Stimulated activated CD8-positive, alpha-beta memory T cell treated with anti-CD3 and anti-CD28 coated beads, Interleukin-7, amount 100 ng/mL, for 1 hour (primary cell): ENCODE data around the gene CAMKMT.
A peak's percentile ranks its signal among the peaks of the same experiment; 100 is the strongest.
"Not testable (repeated sequence)": the region's sequence is repeated elsewhere in the genome, so short reads cannot be mapped to it uniquely, and the experiment has no call there.

ENCODE experiments used
- DNase-seq, 2 donors: peaks; one replicate each; pipeline ENCODE4 v3.0.0-alpha.2; 2020; ENCODE audit warnings: low read depth in 2 of 2

CAMKMT gene

DNA sequence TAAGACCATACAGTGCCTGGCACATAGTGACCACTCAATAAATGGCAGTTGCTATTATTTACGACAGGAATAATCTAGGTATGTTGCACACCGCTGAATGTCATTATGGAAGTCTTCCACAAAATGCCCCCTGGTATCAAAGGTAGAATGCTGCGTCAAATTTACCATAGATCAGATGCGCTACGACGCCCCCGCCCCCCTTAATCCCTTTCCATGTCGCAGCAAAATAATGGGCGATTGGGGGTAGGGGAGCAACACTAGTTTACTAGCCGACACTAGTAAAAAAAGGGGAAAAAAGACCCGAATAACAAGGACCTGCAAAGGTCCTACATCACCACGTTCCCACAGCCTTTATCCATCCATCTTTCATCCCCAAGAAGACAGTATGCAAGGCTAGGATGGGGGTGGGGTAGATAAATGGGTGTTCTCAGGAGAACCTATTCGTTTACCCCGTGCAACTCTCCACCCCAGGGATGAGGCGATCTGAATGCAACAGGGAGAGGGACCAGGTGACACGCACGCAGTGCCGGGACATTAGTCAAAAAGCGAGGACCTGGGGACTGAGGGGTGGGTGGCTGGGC, 908 bp upstream of the CAMKMT start:
- DNase-seq, result no peak

DNA sequence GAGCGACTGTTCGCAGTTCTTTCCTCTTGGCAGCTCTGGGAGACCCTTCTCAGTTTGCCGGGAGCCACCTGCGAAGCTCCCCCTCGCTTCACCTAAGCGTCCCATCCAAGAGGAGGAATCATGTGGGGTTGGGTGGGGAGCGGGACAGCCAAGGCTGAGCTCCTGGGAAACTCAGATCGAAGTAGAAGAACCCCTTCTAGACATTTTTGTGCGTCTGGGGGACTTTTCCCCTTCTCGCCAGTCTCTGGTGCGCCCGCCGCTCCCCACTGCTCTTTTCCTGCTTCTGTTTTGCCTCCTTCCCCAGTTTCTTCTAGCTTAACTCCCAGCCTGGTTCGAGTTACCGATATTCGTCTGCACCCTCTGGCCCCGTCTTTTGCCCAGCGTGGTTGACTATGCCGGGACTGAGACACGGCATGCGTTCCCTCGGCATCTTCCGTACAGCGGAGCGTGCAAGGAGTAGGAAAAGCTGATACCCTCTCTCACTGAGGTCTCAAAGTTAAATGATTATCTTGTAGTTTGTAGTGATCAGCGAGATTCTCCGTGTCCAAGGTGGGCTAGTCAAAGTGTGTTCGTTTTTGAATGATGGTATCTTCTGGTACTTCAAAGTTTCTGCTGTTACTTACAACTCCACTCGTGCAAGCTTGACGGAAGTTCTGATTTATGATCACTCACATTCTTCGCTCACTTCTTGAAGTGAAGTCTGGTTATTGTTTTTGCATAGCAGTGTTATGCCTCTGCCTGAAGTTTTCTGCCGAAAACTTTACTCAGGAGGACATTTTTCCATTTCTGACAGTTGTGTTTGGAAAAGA, 664 bp downstream of the CAMKMT start:
- no peak for DNase-seq

DNA sequence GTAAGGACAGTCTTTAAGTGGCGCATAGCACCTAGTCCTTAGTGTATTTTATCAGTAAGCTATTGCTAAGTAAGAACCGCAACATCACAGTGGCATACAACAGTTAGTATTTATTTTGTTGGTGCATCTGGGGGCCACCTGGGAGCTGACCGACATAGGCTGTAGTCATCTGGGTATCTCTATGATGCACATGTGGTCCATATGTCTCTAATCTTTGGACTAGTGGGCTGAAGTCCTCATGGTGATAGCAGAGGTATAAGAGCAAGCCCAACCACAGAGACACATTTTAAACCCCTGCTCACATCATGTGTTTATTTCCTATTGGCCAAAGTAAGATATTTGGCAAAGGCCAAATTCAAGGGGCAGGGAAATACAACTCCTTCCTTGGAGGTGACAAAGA, 2.9 kb downstream of the CAMKMT start:
- no peak for DNase-seq

DNA sequence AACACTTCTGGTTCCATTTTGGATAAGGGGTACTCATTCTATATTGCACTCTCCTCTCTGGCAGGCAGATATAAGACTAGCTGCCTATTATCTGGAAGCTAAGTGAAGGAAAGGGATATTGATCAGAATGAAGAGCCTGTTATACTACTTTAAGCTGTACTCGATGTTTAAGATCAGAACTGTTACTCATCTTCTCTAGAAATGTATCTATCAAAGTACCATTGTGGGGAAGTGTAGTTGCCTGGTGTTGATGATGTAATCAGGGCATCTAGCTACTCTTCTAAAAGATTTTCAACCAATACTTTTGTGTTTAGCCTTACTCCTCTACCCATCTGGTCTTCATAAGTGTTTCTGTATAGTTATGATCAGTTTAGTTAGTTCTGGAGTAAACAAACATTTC, 5.8 kb downstream of the CAMKMT start:
- DNase-seq, result no peak

DNA sequence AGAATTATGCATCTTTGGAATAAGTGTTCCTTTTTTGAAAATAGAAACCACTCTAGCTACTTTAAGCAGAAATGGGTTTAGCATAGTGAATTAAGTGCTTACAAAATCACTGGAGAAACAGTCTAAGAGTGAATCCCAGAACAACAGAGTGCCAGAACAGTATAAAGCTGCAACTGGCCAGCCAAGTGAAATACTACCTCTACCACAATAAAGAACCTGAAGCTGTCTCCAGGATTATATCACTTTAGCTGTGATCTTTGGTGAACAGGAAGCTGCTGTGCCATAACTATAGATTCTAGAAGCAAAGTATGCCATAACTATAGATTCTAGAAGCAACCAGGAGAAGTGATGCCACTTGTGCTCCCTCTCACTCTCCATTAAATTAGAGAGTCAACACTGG, 7.6 kb downstream of the CAMKMT start:
- DNase-seq, result no peak

DNA sequence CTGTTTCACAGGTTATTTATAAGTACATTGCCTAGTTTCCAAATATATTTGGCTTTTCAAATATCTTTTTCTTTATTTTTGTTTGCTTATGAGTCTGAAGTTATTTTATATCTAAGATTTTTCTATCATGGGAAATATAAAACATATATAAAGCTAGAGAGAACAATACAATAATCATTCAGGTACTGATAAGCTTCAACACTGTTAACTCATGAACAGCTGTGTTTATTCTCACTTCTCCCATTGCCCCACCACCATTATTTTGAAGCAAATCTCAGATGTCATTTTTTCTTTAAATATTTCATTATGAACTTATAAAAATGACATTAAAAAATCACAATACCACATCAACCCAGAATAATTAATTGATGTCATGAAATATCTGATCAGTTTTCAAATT, 9.7 kb downstream of the CAMKMT start:
- no peak for DNase-seq

DNA sequence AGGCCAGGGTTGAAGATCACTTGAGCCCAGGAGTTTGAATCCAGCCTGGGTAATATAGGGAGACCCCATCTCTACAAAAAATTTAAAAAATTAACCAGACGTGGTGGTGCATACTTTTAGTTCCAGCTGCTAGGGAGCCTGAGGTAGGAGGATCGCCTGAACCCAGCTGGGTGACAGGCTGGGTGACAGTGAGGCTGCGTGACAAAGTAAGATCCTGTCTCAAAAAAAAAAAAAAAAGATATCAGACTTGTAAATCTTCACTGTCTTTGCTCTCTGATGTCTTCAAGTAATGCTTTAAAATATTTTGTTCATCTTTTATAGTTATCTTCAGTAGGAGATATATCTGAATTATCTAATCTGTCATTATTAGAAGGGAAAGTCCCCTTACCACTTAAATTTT, 10.5 kb downstream of the CAMKMT start:
- no peak for DNase-seq

DNA sequence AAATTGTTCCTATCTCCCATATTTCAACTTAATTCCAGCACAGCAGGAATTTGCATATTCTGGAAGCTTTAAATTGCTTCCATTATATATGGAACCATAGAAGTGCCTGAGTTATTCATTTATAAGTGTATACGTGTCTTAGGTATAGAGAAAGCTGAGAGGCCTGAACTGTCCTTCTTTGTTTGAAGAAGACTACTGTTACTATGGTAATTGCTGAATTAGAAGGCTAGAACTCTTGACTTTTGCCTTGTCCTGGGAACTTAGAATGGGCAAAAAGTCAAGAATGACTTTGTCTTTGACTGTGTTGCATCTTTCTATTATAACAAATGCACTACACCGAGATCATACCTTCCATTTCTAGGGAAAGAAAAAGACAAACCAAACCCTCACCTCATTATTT, 15.7 kb downstream of the CAMKMT start:
- no peak for DNase-seq

DNA sequence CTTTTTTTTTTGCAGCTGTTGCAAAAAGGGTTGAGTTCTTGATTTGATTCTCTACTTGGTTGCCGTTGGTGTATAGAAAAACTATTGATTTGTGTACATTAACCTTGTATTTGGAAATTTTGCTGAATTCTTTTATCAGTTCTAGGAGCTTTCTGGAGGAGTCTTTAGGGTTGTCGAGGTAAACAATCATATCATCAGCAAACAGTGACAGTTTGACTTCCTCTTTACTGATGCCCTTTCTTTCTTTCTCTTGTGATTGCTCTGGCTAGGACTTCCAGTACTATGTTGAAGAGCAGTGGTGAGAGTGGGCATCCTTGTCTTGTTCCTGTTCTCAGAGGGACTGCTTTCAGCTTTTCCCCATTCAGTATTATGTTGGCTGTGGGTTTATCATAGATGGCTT, 23.5 kb downstream of the CAMKMT start:
- not testable (repeated sequence) for DNase-seq

DNA sequence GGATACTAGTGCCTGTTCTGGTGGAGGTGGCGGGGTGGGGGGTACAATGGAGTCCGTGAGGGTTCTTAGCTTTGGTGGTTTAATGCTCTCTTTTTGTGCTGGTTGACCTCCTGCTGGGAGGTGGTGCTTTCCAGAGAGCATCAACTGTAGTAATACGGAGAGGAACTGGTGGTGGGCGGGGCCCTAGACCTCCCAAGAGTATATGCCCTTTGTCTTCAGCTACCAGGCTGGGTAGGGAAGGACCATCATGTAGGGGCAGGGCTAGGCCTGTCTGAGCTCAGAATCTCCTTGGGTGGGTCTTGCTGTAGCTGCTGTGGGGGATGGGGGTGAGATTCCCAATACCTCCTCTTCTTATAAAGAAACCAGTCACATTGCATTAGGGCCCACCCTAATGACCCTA, 27.1 kb downstream of the CAMKMT start:
- no peak for DNase-seq

DNA sequence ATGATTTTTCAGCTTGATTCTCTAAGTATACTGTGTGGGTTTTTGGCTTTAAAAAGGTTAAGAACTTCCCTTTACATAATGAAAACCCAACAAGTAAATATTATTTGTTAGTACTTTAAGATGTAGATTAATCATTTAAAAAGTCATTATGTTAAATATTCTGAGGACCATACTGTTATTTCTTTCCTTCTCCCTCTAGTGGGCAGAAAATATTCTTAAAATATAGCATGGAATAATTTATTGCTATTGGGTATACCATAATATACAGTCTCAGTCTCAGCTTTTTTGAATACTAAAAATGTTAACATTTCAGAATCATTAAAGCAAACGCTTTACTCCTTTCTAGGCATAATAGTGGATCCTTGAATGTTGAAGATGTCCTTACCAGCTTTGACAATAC, 28.1 kb downstream of the CAMKMT start:
- no peak for DNase-seq

DNA sequence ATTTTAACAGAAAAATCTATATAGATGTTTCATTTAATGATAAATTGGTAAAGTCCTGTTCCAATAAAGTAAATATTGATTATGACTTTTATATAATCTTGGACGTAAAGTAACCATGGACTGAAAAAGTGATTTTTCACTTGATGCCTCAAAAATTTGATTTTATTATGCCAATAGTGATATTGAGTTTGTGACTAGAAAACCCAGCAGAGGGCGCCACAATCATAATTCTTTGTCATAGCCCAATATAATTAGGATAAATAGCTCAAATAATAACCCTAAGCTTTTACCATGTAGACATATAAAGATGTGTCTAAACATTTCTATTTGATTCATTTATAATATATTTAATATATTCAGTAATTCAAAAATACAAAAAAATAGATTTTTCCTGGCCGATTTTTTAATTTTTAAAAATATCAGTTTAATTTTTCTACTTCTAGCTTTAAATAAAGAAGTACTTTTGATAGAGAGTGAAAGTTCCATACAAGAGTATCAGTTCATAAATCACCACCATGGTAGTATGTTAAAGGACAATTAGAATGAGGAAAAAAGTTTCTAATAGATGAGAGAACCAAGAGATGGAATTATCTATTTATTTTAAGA, 30.7 kb downstream of the CAMKMT start:
- peak in 1 of 2 donors; percentile 19 for DNase-seq

DNA sequence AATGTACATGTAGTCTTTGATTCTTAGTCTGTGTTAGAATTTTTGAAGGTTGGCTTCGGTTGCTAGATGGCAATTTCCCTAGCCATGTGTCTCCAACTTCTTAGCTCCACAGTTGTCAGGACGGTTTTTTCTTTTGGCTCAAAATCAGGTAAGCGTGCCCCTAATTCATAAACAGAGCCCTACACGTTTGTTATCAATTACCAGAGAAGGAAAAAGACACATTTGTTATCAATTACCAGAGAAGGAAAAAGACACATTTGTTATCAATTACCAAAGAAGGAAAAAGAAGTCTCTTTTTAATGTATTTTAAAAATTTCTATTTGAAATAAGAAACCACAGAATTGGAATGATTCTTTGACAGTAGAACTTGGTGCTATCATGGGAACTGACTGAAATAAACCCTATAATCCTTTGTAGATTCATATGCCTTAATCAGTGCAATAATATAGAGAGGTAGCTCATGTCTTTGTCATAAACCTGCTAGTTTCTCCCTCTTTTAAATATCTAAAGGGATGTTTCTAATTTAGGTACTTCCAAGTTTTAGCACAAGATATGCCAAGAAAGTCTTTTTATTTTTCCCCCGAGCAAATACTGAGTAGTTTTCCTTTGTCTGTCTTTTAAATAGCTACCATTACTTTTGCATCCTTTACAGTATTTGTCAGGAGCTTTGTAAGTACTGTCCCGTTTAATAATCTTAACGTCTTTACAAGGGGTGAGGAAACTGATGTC, 35.9 kb downstream of the CAMKMT start:
- no peak for DNase-seq

DNA sequence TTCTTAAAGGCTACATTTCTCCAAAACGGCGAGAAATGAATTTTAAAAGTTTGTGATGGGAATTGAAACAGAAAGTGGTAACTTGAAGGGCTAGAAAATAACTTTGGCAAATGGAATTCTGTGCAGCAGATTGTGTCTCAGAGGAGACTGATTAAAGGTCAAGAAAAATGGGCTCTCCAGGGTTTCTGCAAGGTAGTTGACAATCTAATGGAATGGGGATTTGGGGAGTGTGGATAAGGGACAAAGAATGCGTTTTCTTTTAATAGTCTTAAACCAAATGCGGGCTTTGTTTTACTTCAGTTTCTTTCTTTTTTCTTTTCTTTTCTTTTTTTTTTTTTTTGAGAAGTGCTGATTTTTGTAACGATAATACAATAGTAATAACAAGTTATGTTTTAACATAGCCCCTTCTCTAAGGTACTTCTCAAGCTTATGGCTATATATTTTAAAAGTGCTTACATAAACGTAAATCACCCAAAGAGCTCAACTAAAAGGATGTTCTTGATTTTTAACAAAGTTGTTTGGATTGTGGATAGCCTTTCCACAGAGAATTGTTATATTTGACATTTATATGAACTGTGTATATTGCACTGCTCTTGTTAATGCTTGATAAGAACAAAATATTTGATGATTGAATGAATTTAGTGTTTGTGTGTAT, 36.6 kb downstream of the CAMKMT start:
- DNase-seq, result no peak

DNA sequence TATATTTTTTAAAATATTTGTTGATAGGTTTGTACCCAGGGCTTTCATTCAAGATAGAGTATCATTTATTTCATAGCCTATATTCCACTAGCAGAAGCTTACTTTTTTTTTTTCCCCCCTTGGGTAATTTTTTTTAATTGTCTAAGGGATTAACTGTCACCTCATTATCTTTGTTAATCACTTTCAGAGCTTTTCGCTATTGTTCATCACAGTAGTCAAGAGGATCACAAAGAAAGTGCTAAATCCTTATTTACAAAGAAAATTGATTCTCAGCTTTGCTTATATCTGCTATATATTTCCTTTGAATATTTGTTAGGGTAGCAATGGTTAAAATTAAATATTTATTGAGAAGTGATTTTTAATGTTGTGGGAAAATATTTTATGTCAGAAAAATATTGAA, 59.0 kb downstream of the CAMKMT start:
- no peak for DNase-seq

DNA sequence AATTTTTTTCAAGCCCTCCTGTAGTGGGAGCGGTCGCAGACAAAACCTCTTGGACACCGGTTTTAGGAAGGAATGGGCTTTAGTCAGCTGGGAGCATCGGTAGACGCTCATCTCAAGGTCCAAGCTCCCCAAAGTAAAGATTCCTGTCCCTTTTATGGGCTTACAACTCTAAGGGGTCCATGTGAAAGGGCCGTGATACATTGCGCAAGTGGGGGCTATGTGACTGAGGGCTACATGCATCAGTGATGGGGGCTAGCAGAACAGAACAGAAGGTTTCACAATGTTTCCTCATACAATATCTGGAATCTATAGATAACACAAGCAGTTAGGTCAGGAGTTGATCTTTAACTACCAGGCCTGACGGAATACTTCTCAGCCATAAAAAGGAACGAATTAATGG, 62.5 kb downstream of the CAMKMT start:
- no peak for DNase-seq

DNA sequence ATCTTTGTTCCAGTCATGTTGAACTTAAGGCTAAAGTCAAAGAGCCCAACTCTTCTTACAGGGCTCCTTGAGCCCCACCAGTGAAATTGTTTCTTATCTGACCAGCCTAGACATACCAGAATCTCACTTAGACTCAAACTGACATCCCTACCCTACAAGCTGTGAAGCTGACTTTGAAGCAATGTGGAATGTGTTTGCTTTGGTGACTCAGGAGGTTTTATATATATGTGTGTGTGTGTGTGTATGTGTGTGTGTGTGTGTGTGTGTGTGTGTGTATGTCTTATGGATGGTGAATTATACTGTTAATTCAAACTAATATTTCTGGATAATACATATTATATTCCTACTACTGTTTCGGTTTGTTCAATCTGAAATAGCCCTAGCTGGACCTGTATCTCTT, 67.3 kb downstream of the CAMKMT start:
- no peak for DNase-seq

DNA sequence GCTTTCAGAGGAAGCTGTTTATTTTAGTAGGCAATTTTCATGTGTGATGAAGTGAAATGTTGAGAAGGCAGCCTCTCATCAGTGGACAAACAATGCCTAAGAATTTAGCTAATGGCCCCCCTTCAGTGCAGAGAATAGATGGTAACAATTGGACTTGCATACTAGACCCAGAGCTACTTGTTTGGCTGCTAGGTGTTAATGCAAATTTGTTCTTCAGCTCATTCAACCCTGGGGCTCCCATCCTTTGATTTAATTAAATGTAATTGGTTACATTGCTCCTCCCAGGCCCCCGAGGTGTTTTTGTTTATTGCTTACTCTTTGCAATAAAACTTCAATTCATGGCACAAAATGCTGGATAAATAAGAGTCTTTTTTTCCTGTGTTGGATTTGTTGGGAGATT, 68.6 kb downstream of the CAMKMT start:
- no peak for DNase-seq

DNA sequence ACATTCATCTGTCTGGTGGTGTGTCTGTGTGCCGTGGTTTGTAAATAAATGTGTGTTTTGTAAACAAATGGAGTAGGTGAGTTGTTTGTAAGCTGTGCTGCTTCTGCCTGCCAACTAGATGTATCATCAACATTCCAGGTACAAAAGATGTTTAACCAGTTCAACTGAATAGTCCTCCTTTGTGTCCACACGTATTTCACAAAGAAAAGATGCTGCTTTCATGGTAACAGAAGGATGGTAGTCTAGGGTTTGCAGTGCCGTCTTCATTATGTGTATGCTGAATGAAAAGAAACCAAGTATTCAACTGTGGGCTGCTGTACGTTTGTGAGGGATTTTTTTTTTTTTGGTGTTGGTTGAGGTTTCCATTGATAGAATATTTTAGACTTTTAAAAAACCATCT, 72.1 kb downstream of the CAMKMT start:
- no peak for DNase-seq

DNA sequence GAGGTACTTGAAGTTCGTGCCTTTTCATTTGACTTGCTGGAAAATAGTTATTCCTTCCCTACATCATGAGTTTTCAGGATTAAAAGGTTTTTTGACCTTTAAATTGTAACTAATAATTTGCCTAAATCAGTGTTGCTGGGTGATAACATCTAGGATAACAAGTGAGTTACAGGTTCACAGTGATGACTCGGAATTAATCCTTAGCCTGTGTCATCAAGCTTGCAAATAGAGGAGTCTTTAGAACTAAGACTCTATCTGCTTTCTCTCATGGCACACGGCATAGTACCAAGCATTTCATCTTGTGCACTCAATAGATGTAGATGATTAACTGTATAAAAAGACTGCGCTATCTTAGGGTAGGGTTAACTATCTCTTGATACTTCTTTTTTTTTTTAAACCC, 79.5 kb downstream of the CAMKMT start:
- DNase-seq, result no peak

DNA sequence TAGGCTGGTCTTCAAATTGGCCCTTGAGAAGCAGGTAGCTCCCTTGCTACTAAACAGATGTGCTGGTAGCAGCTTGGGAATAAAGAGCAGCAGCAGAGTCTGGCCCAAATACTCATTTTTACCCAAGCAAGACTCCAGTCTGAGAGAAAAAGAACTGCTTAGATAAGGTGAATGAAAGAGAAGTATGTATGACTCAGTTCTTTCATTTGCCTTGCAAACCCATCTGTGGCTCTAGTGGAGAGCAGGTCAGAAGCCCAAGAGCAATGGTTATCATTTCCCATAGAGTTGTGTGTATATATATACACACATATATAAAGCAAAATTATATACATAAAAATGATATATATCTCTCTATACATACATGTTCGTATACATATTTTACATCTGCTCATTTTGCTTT, 80.3 kb downstream of the CAMKMT start:
- DNase-seq, result no peak

DNA sequence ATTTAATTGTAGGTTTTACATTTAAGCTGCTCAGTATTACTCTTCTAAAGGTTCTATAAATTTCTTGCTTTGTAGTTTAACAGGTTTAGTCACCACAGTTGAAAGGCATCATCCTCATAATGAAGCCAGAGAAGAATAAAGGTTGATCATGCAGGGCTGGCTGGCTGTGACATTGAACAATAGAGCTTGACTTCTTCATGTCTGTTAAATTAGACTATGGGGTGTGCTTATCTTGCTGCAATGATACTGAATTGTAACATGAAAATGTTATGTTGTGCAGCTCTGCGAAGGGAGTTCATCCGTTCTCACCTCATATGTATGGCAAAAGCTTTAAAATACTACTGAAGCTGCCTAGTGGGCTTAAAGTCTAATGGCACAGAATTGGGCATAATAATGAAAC, 81.8 kb downstream of the CAMKMT start:
- no peak for DNase-seq
